HepG2 (cell line): ENCODE data around the gene COG1. TPM values are rescaled to one million over a fixed set of nuclear protein-coding genes. Genes with fewer than 3 reads are reported as not detected.

Experiments used
- ATAC-seq: fragments of 200-7000 bp; cut with Tn5 transposase; 3 replicates; pipeline ENCODE4 v1.9.1; 2020; ENCODE audit warnings: mild to moderate bottlenecking, moderate library complexity
- BruUV-seq: library from RNA; stranded (reverse); fragments of 400-500 nt; replicated peaks from 2 replicates; lab custom pipeline; 2021; lab: Mats Ljungman, UMichigan
- CTCF ChIA-PET: fragments of 300-600 bp; formaldehyde crosslinking; extraction: SDS; loops from one replicate; lab custom pipeline; 2021; ENCODE audit warnings: low total read pairs, inconsistent platforms, low intra/inter-chr PET ratio; lab: Yijun Ruan, JAX
- POLR2A ChIA-PET: fragments of 350-600 bp; sonication (Branson Sonifier 250); formaldehyde crosslinking; loops from one replicate; lab custom pipeline; 2020; ENCODE audit warnings: antibody characterized with exemption, inconsistent platforms; lab: Yijun Ruan, JAX
- DNase-seq: peaks from one replicate; pipeline ENCODE4 v3.0.0-alpha.2; 2015; ENCODE audit warnings: low spot score
- FAIRE-seq: peaks from 3 replicates; lab custom pipeline; 2011; peaks lifted over from hg19 to GRCh38; lab: Jason Lieb, UNC
- H2AFZ ChIP-seq: one replicate; pipeline ENCODE4 v1.6.1; 2011; ENCODE audit warnings: low read length, inconsistent platforms
- H3K27ac ChIP-seq: fragments of 300-600 bp; 3 replicates; pipeline ENCODE4 v1.8.0; 2011; ENCODE audit warnings: mixed run types, mild to moderate bottlenecking, mixed read lengths, low read length, inconsistent platforms; ENCODE audit not compliant: insufficient read depth; ENCODE audit errors: extremely low read length
- H3K27me3 ChIP-seq, 2 experiments: fragments of 200-600 bp in 1 of 2; 2 replicates in 1 of 2; 3 replicates in 1 of 2; pipeline versions ENCODE4 v1.6.0 to v1.8.0; 2011; ENCODE audit warnings: low read length in 2 of 2, mild to moderate bottlenecking in 2 of 2, moderate library complexity in 2 of 2, inconsistent platforms in 1 of 2; ENCODE audit not compliant: insufficient read depth in 2 of 2, control insufficient read depth in 1 of 2
- H3K36me3 ChIP-seq, 2 experiments: fragments of 200-600 bp in 1 of 2; replicated peaks in 1 of 2; 2 replicates in 1 of 2; 3 replicates in 1 of 2; pipeline versions ENCODE4 v1.5.1 to v1.8.0; 2011; ENCODE audit warnings: low read length in 2 of 2, inconsistent platforms in 1 of 2; ENCODE audit not compliant: insufficient read depth in 2 of 2, control insufficient read depth in 1 of 2
- H3K4me1 ChIP-seq: 2 replicates; pipeline ENCODE4 v1.5.1; 2012; ENCODE audit warnings: low read length, inconsistent platforms; ENCODE audit not compliant: insufficient read depth
- H3K4me2 ChIP-seq: 2 replicates; pipeline ENCODE4 v1.6.0; 2011; ENCODE audit warnings: low read depth, low read length, inconsistent platforms
- H3K4me3 ChIP-seq, 3 experiments: fragments of 200-600 bp in 1 of 3; sonication (generic), shearing (Covaris generic) in 1 of 3; replicated peaks in 1 of 3; 2 replicates each; pipeline ENCODE4 v1.5.1; 2011 to 2016; ENCODE audit warnings: low read length in 3 of 3, inconsistent platforms in 2 of 3, low read depth in 2 of 3, mild to moderate bottlenecking in 2 of 3, control low read depth in 1 of 3, mixed read lengths in 1 of 3; ENCODE audit not compliant: insufficient read depth in 1 of 3
- H3K79me2 ChIP-seq: one replicate; pipeline ENCODE4 v1.6.1; 2011; ENCODE audit warnings: low read length, inconsistent platforms; ENCODE audit not compliant: insufficient read depth
- H3K9ac ChIP-seq: 2 replicates; pipeline ENCODE4 v1.6.0; 2011; ENCODE audit warnings: mild to moderate bottlenecking, low read depth, low read length, inconsistent platforms; ENCODE audit not compliant: insufficient read depth
- H3K9me3 ChIP-seq: 2 replicates; pipeline ENCODE4 v1.5.1; 2012; ENCODE audit warnings: mild to moderate bottlenecking, low read length
- H4K20me1 ChIP-seq: 2 replicates; pipeline ENCODE4 v1.6.0; 2011; ENCODE audit warnings: inconsistent platforms, mild to moderate bottlenecking, low read length, moderate library complexity; ENCODE audit not compliant: insufficient read depth
- ATAD3A ChIP-seq: sonication (generic); formaldehyde crosslinking; IDR thresholded peaks from 2 replicates; pipeline ENCODE4 v1.4.0; 2020; ENCODE audit warnings: missing genetic modification reagents
- CREB1 ChIP-seq, 2 experiments: fragments of 450-650 bp in 1 of 2; IDR thresholded peaks; 2 replicates each; pipeline ENCODE4 v1.6.1; 2016 to 2017; ENCODE audit warnings: control low read depth in 1 of 2, mild to moderate bottlenecking in 1 of 2, missing compliant biosample characterization in 1 of 2, missing genetic modification characterization in 1 of 2
- FLYWCH1 ChIP-seq: sonication (generic); formaldehyde crosslinking; IDR thresholded peaks from 2 replicates; pipeline ENCODE4 v1.8.1; 2023; ENCODE audit warnings: mild to moderate bottlenecking, missing genetic modification reagents
- FOXK2 ChIP-seq: fragments of 450-650 bp; IDR thresholded peaks from 2 replicates; pipeline ENCODE4 v1.6.1; 2016
- GABPB1 ChIP-seq: IDR thresholded peaks from 2 replicates; pipeline ENCODE4 v1.6.1; 2016; ENCODE audit warnings: mild to moderate bottlenecking, missing genetic modification reagents, moderate library complexity, missing compliant biosample characterization
- RELA ChIP-seq: sonication (generic); formaldehyde crosslinking; IDR thresholded peaks from 2 replicates; pipeline ENCODE4 v1.4.0; 2020; ENCODE audit warnings: missing genetic modification reagents
- WIZ ChIP-seq: sonication (generic); formaldehyde crosslinking; IDR thresholded peaks from 2 replicates; pipeline ENCODE4 v1.5.1; 2020; ENCODE audit warnings: mild to moderate bottlenecking, missing genetic modification reagents
- XRCC5 ChIP-seq: fragments of 200-400 bp; formaldehyde crosslinking; optimal IDR thresholded peaks from 2 replicates; pipeline ENCODE3; 2017; ENCODE audit warnings: mild to moderate bottlenecking, low read length
- ZNF143 ChIP-seq: sonication (generic); formaldehyde crosslinking; IDR thresholded peaks from 2 replicates; pipeline ENCODE4 v1.4.0; 2020; ENCODE audit warnings: missing genetic modification reagents
- ZNF235 ChIP-seq: sonication (generic); formaldehyde crosslinking; IDR thresholded peaks from 2 replicates; pipeline ENCODE4 v1.8.1; 2023; ENCODE audit warnings: mild to moderate bottlenecking, missing genetic modification reagents, borderline replicate concordance
- ZNF274 ChIP-seq: sonication (generic); formaldehyde crosslinking; IDR thresholded peaks from 2 replicates; pipeline ENCODE4 v1.5.1; 2020; ENCODE audit warnings: mild to moderate bottlenecking, missing genetic modification reagents
- ZNF3 ChIP-seq: IDR thresholded peaks from 2 replicates; pipeline ENCODE4 v1.7.0; 2017; ENCODE audit warnings: inconsistent platforms
- ZNF34 ChIP-seq: sonication (generic); formaldehyde crosslinking; IDR thresholded peaks from 2 replicates; pipeline ENCODE4 v1.4.0; 2020; ENCODE audit warnings: mild to moderate bottlenecking, missing genetic modification reagents, borderline replicate concordance
- ZNF780A ChIP-seq: sonication (generic); formaldehyde crosslinking; IDR thresholded peaks from 2 replicates; pipeline ENCODE4 v1.8.0; 2022; ENCODE audit warnings: mild to moderate bottlenecking, missing genetic modification reagents, moderate library complexity
- WGBS: methylation state at CpG from one replicate; pipeline ENCODE4 v1.1.6; 2017; ENCODE audit warnings: low lambda C conversion rate; 5-methylcytosine and 5-hydroxymethylcytosine counted together
- in situ Hi-C: cut with HindIII; loops from 2 replicates; pipeline ENCODE4 v1.10.0; 2017; ENCODE audit warnings: low pct_unique_long_range_greater_than_20kb; ENCODE audit not compliant: extremely low pct_ligation_motif_present
- intact Hi-C: fragments of 100-400 bp; cut with micrococcal nuclease; formaldehyde crosslinking; loops from one replicate; pipeline ENCODE4 v1.10.0; 2022; ENCODE audit not compliant: unreplicated experiment
- polyA plus RNA-seq, 8 experiments: library from polyadenylated mRNA; depleted of rRNA in 3 of 8; stranded (reverse) in 7 of 8; unstranded in 1 of 8; fragments of >200 nt; fragmentation: Illumina TruSeq in 4 of 8; extraction: Trizol in 4 of 8; gene quantifications; 2 replicates each; pipeline versions ENCODE4 v1.2.1 to v1.2.3, GENCODE V29; 2011 to 2016; ENCODE audit warnings: low read depth in 4 of 8, missing spikeins in 1 of 8, mixed read lengths in 1 of 8; ENCODE audit not compliant: insufficient read depth in 1 of 8
- total RNA-seq, 5 experiments: library from RNA; depleted of rRNA; stranded (reverse); fragments of >200 nt; fragmentation: Illumina TruSeq; extraction: Trizol; gene quantifications; 2 replicates each; pipeline ENCODE4 v1.2.3, GENCODE V29; 2016; ENCODE audit warnings: low read depth in 1 of 5
- TF ChIP-seq, protein P1 (sequence below): sonication (generic); formaldehyde crosslinking; IDR thresholded peaks from 2 replicates; pipeline ENCODE4 v1.8.0; 2022; ENCODE audit warnings: missing genetic modification reagents, mild to moderate bottlenecking, borderline replicate concordance
- TF ChIP-seq, protein P2 (sequence below): sonication (generic); formaldehyde crosslinking; IDR thresholded peaks from 2 replicates; pipeline ENCODE4 v1.4.0; 2020; ENCODE audit warnings: mild to moderate bottlenecking, missing genetic modification reagents

COG1 gene
- total and polyA plus RNA-seq, 2 of the 13 experiments (the other 11 are each of a cell fraction or from before 2014, with no cell fraction given): 36.6 to 39.7 TPM

DNA sequence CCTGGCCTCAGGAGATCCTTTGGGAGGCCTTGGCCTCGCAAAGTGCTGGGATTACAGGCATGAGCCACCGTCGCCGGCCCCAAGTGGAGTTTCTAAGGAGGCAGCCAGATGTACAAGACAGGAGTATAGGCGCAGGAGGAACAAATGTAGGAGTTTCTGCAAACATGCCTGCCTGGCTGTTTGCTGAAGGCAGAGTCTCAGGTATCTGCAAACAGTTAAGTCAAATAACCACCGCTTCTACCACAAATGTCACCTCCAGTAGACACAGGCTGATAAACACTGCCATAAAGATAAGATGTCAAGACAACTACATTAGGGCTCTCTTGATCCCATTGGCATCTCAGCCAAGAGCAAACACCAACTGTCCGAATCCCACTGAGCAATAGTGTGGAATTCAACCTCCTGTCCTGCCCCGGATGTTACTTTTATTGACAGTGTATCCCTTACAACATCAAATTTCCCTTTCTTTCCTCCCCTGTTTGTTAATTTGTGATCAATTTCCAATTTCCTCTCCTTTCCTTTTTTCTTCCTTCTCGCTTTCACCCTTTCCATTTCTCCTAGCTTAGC, 5.6 kb upstream of the COG1 start:
- in situ Hi-C loops: loop anchor here (5.0 kb wide), 2 partner anchors 200 to 460 kb away; no protein-coding TSS in a partner anchor
- no peak for TF ChIP-seq XRCC5
- peak; percentile 20; the same call in 1 of the 2 replicates for TF ChIP-seq ZNF34 (CRISPR knock-in tag)
- TF ChIP-seq, protein P1, sequence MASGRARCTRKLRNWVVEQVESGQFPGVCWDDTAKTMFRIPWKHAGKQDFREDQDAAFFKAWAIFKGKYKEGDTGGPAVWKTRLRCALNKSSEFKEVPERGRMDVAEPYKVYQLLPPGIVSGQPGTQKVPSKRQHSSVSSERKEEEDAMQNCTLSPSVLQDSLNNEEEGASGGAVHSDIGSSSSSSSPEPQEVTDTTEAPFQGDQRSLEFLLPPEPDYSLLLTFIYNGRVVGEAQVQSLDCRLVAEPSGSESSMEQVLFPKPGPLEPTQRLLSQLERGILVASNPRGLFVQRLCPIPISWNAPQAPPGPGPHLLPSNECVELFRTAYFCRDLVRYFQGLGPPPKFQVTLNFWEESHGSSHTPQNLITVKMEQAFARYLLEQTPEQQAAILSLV (CRISPR knock-in tag): no peak
- TF ChIP-seq ZNF143: no peak; the same call in 1 of the 2 replicates
- no peak for TF ChIP-seq ZNF3
- no peak; the same call in 1 of the 2 replicates for TF ChIP-seq FOXK2
- no peak for TF ChIP-seq ZNF780A
- TF ChIP-seq RELA (CRISPR knock-in tag): 0 out of 2 replicates have a peak, but pooled peaks have one; percentile 32
- TF ChIP-seq ATAD3A (CRISPR knock-in tag): no peak
- TF ChIP-seq FLYWCH1 (CRISPR knock-in tag): peak; percentile 41; the same call in 1 of the 2 replicates
- TF ChIP-seq ZNF235 (CRISPR knock-in tag): no peak
- TF ChIP-seq WIZ (CRISPR knock-in tag): no peak
- TF ChIP-seq GABPB1 (CRISPR knock-in tag): peak; percentile 53
- TF ChIP-seq ZNF274 (CRISPR knock-in tag): no peak; the same call in 1 of the 2 replicates
- TF ChIP-seq, protein P2, sequence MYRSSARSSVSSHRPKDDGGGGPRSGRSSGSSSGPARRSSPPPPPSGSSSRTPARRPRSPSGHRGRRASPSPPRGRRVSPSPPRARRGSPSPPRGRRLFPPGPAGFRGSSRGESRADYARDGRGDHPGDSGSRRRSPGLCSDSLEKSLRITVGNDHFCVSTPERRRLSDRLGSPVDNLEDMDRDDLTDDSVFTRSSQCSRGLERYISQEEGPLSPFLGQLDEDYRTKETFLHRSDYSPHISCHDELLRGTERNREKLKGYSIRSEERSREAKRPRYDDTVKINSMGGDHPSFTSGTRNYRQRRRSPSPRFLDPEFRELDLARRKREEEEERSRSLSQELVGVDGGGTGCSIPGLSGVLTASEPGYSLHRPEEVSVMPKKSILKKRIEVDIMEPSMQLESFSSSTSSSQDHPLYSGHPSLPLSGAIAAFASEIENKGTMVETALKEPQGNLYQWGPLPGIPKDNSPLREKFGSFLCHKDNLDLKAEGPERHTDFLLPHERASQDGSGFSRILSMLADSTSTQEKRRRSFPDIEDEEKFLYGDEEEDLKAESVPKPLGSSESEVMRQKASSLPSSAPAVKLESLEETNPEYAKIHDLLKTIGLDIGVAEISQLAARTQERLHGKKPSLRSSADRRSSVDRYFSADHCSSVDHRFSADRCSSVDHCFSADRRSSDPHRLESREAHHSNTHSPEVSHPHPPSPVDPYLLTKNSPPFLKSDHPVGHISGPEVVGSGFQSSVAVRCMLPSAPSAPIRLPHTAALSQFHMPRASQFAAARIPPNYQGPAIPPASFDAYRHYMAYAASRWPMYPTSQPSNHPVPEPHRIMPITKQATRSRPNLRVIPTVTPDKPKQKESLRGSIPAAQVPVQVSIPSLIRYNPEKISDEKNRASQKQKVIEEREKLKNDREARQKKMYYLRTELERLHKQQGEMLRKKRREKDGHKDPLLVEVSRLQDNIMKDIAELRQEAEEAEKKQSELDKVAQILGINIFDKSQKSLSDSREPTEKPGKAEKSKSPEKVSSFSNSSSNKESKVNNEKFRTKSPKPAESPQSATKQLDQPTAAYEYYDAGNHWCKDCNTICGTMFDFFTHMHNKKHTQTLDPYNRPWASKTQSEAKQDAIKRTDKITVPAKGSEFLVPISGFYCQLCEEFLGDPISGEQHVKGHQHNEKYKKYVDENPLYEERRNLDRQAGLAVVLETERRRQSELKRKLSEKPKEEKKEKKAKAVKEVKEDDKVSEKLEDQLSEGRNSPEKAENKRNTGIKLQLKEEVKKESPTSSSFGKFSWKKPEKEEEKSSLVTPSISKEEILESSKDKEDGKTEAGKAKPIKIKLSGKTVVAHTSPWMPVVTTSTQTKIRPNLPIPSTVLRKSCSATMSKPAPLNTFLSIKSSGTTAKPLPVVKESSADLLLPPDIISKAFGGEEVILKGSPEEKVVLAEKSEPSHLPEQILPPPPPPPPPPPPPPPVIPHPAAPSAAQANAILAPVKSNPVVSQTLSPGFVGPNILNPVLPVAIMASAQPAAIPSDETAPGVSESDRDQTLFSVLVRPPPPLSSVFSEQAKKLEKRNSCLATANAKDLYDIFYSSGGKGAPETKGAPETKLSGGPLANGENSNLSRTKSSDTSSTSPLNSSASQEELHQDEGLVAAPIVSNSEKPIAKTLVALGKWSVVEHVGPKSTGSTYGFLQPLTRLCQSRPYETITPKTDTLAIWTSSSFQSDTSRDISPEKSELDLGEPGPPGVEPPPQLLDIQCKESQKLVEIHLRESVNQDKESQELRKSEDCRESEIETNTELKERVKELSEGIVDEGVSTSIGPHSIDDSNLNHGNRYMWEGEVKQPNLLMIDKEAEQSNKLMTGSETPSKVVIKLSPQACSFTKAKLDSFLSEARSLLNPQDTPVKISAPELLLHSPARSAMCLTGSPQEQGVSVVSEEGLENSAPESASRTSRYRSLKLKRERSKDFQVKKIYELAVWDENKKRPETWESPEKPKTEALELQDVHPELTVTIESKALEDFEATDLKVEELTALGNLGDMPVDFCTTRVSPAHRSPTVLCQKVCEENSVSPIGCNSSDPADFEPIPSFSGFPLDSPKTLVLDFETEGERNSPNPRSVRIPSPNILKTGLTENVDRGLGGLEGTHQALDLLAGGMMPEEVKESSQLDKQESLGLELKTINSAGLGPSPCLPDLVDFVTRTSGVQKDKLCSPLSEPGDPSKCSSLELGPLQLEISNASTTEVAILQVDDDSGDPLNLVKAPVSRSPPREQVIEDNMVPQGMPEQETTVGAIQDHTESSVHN (CRISPR knock-in tag): 0 out of 2 replicates have a peak, but pooled peaks have one; percentile 42
- no peak for TF ChIP-seq CREB1 (IDR thresholded peaks at IDR 0.05)
- peak; percentile 69 for TF ChIP-seq CREB1 (CRISPR knock-in tag; IDR thresholded peaks at IDR 0.05)

More for the DNA sequence above, 5.6 kb upstream of the COG1 start:
- BruUV-seq: no TSS peak
- peak; percentile 81 for ATAC-seq
- Histone ChIP-seq H3K79me2 (no peaks in the 10 kb centered on the region), H3K27me3 (peaks cover 0 to 28% of the 10 kb centered on the region in 2 experiments; a peak in 3 of 5 replicates), H3K9ac (no peak overlapping the region), H3K9me3 (no peaks in the 10 kb centered on the region), H3K36me3 (no peaks in the 10 kb centered on the region), H3K27ac (no peak overlapping the region), H3K4me1 (peaks cover 72% of the 10 kb centered on the region), H4K20me1 (no peaks in the 10 kb centered on the region), H3K4me2 (peak overlapping the region; percentile 23), H3K4me3 (peak overlapping the region in 1 of 3 experiments; percentile 3; a peak in 2 of 6 replicates), H2AFZ (no peak overlapping the region)
- CTCF ChIA-PET: interaction anchor here (1.5 kb wide), 1 partner anchor 462 kb away, joined by 6 read pairs; no protein-coding TSS in a partner anchor
- intact Hi-C loops: loop anchor here (1.0 kb wide), 2 partner anchors 97 to 184 kb away; no protein-coding TSS in a partner anchor
- WGBS: under 1% methylated on average over 9 of the region's 9 CpGs
- peak; percentile 98 for DNase-seq
- POLR2A ChIA-PET: no interaction called here
- FAIRE-seq: peak; percentile 96
